SK-N-SH (cell line): ENCODE results near the gene FGD3. TPM values are rescaled to one million over a fixed set of nuclear protein-coding genes. Genes with fewer than 3 reads are reported as not detected.

Experiments used
- CTCF ChIA-PET: fragments of 300-600, 350-600 bp; formaldehyde crosslinking; extraction: SDS; loops from one replicate; lab custom pipeline; 2021; lab: Yijun Ruan, JAX
- POLR2A ChIA-PET: fragments of 350-600 bp; sonication (Branson Sonifier 250); formaldehyde crosslinking; extraction: SDS; loops from one replicate; lab custom pipeline; 2020; ENCODE audit warnings: antibody characterized with exemption, inconsistent platforms; lab: Yijun Ruan, JAX
- DNase-seq: peaks from one replicate; pipeline ENCODE4 v3.0.0; 2012
- H2AFZ ChIP-seq: fragments of 200-600 bp; sonication (generic); 2 replicates; pipeline ENCODE4 v1.8.1; 2016; ENCODE audit warnings: antibody characterized with exemption, mild to moderate bottlenecking, low read depth
- H3F3A ChIP-seq: fragments of 200-600 bp; sonication (generic); replicated peaks from 2 replicates; pipeline ENCODE3; 2016; ENCODE audit warnings: antibody characterized with exemption, mild to moderate bottlenecking; ENCODE audit not compliant: insufficient read depth
- H3K27ac ChIP-seq, 2 experiments: fragments of 200-500 bp in 1 of 2; fragments of 200-600 bp in 1 of 2; sonication (Bioruptor generic) in 1 of 2; sonication (generic), shearing (Covaris generic) in 1 of 2; 2 replicates each; pipeline versions ENCODE4 v1.5.1 to v1.6.1; 2014 to 2016; ENCODE audit warnings: low read depth in 2 of 2, inconsistent platforms in 1 of 2, low read length in 1 of 2, mild to moderate bottlenecking in 1 of 2, mixed read lengths in 1 of 2
- H3K27me3 ChIP-seq: fragments of 200-600 bp; sonication (generic), shearing (Covaris generic); 2 replicates; pipeline ENCODE4 v1.6.1; 2016; ENCODE audit warnings: mixed run types; ENCODE audit not compliant: insufficient read depth
- H3K36me3 ChIP-seq, 2 experiments: fragments of 200-500 bp in 1 of 2; fragments of 200-600 bp in 1 of 2; sonication (Bioruptor generic) in 1 of 2; sonication (generic) in 1 of 2; replicated peaks in 1 of 2; 2 replicates each; pipeline versions ENCODE3 to v1.5.1; 2014 to 2016; ENCODE audit warnings: low read length in 1 of 2, mild to moderate bottlenecking in 1 of 2; ENCODE audit not compliant: insufficient read depth in 2 of 2, control insufficient read depth in 1 of 2
- H3K4me1 ChIP-seq, 2 experiments: fragments of 200-500 bp in 1 of 2; fragments of 200-600 bp in 1 of 2; sonication (Bioruptor generic) in 1 of 2; sonication (generic), shearing (Covaris generic) in 1 of 2; 2 replicates each; pipeline versions ENCODE4 v1.5.1 to v1.6.1; 2014 to 2016; ENCODE audit warnings: low read depth in 1 of 2, low read length in 1 of 2, mixed run types in 1 of 2; ENCODE audit not compliant: insufficient read depth in 2 of 2, control insufficient read depth in 1 of 2
- H3K4me2 ChIP-seq: fragments of 200-600 bp; sonication (generic), shearing (Covaris generic); 2 replicates; pipeline ENCODE4 v1.6.1; 2017; ENCODE audit warnings: mixed run types
- H3K4me3 ChIP-seq, 2 experiments: fragments of 200-500 bp in 1 of 2; fragments of 200-600 bp in 1 of 2; sonication (Bioruptor generic) in 1 of 2; sonication (generic), shearing (Covaris generic) in 1 of 2; 2 replicates each; pipeline versions ENCODE4 v1.5.1 to v1.8.1; 2014 to 2016; ENCODE audit warnings: low read depth in 2 of 2, inconsistent platforms in 1 of 2, low read length in 1 of 2, mild to moderate bottlenecking in 1 of 2, mixed read lengths in 1 of 2, moderate library complexity in 1 of 2
- H3K79me2 ChIP-seq: fragments of 200-600 bp; sonication (generic); 2 replicates; pipeline ENCODE4 v1.8.1; 2017; ENCODE audit warnings: mild to moderate bottlenecking; ENCODE audit not compliant: insufficient read depth
- H3K9ac ChIP-seq: fragments of 200-600 bp; sonication (generic); 2 replicates; pipeline ENCODE4 v1.6.1; 2017; ENCODE audit warnings: mixed run types
- H3K9me2 ChIP-seq: fragments of 200-600 bp; sonication (generic); 2 replicates; pipeline ENCODE4 v1.6.1; 2017; ENCODE audit warnings: mixed run types
- H3K9me3 ChIP-seq: fragments of 200-600 bp; sonication (generic); 2 replicates; pipeline ENCODE4 v1.6.1; 2017; ENCODE audit warnings: mixed run types, mild to moderate bottlenecking, moderate library complexity
- H4K20me1 ChIP-seq: fragments of 200-600 bp; sonication (generic); 2 replicates; pipeline ENCODE4 v1.6.1; 2017; ENCODE audit warnings: mild to moderate bottlenecking, mixed run types; ENCODE audit not compliant: insufficient read depth
- CHD2 ChIP-seq: fragments of 150-350 bp; IDR thresholded peaks from 2 replicates; pipeline ENCODE4 v1.6.1; 2018; ENCODE audit warnings: low read length; ENCODE audit not compliant: partially characterized antibody
- FOXJ3 ChIP-seq: sonication (generic); formaldehyde crosslinking; IDR thresholded peaks from 2 replicates; pipeline ENCODE4 v1.5.1; 2020; ENCODE audit warnings: mild to moderate bottlenecking, missing genetic modification reagents
- GATA2 ChIP-seq: sonication (generic); formaldehyde crosslinking; IDR thresholded peaks from 2 replicates; pipeline ENCODE4 v1.5.0; 2020; ENCODE audit warnings: mild to moderate bottlenecking, missing genetic modification reagents
- JUND ChIP-seq: IDR thresholded peaks from 2 replicates; pipeline ENCODE4 v1.4.0; 2012
- NFIC ChIP-seq: IDR thresholded peaks from 2 replicates; pipeline ENCODE4 v1.4.0; 2012; ENCODE audit warnings: borderline replicate concordance
- NRF1 ChIP-seq: IDR thresholded peaks from 2 replicates; pipeline ENCODE4 v1.6.1; 2012; ENCODE audit warnings: low read depth, mild to moderate bottlenecking, low read length
- POLR2AphosphoS5 ChIP-seq: IDR thresholded peaks from 2 replicates; pipeline ENCODE4 v1.6.1; 2012; ENCODE audit warnings: low read depth, low read length
- RCOR1 ChIP-seq: fragments of 150-350 bp; IDR thresholded peaks from 2 replicates; pipeline ENCODE4 v1.6.1; 2017; ENCODE audit warnings: antibody characterized with exemption, low read length
- SIN3A ChIP-seq: IDR thresholded peaks from 2 replicates; pipeline ENCODE4 v1.6.1; 2012; ENCODE audit warnings: low read depth, mild to moderate bottlenecking, low read length, moderate library complexity, borderline replicate concordance
- SMC3 ChIP-seq: IDR thresholded peaks from 2 replicates; pipeline ENCODE4 v1.6.1; 2012; ENCODE audit warnings: low read depth, low read length, improper control_type of control experiment
- TAF1 ChIP-seq: IDR thresholded peaks from 2 replicates; pipeline ENCODE4 v1.6.1; 2012; ENCODE audit warnings: low read depth, mild to moderate bottlenecking, low read length, moderate library complexity, borderline replicate concordance
- TCF12 ChIP-seq: IDR thresholded peaks from 2 replicates; pipeline ENCODE4 v1.4.0; 2012
- WGBS: methylation state at CpG from one replicate; pipeline ENCODE4 v1.1.6; 2017; ENCODE audit warnings: low lambda C conversion rate; 5-methylcytosine and 5-hydroxymethylcytosine counted together
- polyA plus RNA-seq, 3 experiments: library from polyadenylated mRNA; depleted of rRNA; stranded (reverse); fragments of >200 nt; gene quantifications; 2 replicates each; pipeline ENCODE4 v1.2.3, GENCODE V29; 2012
- TF ChIP-seq, protein P1 (sequence below): IDR thresholded peaks from 2 replicates; pipeline ENCODE4 v1.4.0; 2012; ENCODE audit warnings: low read depth

FGD3 gene
- polyA plus RNA-seq, 1 of the 3 experiments (the other 2 are of a cell fraction) = not detected

DNA sequence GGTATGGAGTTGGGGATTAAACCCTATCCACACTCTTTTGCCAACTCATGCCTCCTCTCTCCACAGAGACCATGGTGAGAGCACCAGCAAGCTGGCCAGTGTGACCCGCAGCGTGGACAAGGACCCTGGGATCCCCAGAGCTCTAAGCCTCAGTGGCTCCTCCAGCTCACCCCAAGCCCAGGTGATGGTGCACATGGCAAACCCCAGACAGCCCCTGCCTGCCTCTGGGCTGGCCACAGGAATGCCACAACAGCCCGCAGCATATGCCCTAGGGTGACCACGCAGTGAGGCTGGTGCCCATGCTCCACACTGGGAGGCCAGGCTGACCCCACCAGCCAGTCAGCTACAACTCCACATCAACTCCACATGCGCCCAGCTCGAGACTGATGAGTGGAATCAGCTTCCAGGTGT, 137.2 kb downstream of the FGD3 start (continued):
- TF ChIP-seq TCF12 = no peak
- TF ChIP-seq, all 33 proteins: peak for 0

DNA sequence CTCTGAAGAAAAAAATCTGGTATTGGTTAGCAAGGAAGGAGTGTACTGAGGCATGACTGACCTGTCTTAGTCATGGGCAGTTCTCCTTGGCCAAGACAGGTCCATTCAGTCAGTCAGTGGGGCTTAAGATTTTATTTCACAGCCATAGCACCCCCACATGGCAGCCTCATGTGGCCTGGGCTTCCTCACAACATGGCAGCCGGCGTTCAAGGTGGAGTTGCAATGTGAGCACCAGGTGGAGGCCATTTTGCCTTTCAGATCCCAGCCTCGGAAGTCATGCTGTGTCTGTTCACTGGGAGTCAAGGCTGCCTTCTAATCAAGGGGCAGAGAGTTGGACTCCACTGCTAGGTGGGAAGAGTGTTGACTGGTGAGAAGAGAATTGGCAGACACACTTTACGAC, 138.4 kb downstream of the FGD3 start:
- POLR2A ChIA-PET = no interaction called here
- Histone ChIP-seq H3K27me3 (no peaks in the 10 kb centered on the region), H4K20me1 (no peaks in the 10 kb centered on the region), H3K9me2 (no peaks in the 10 kb centered on the region), H3K4me1 (peaks cover 0 to 4% of the 10 kb centered on the region in 2 experiments; a peak in 1 of 4 replicates), H3K9me3 (no peaks in the 10 kb centered on the region), H3K9ac (no peak overlapping the region), H3K27ac (no peak overlapping the region), H3K4me3 (no peak overlapping the region), H2AFZ (no peak overlapping the region), H3K4me2 (no peak overlapping the region), H3K36me3 (no peaks in the 10 kb centered on the region), H3F3A (no peaks in the 10 kb centered on the region), H3K79me2 (no peaks in the 10 kb centered on the region)
- TF ChIP-seq SIN3A = no peak
- TF ChIP-seq POLR2AphosphoS5 = no peak
- TF ChIP-seq FOXJ3 (CRISPR knock-in tag) = no peak
- no peak for TF ChIP-seq NRF1
- no peak for TF ChIP-seq JUND
- TF ChIP-seq CHD2 = no peak
- TF ChIP-seq TAF1 = no peak
- TF ChIP-seq, protein P1, sequence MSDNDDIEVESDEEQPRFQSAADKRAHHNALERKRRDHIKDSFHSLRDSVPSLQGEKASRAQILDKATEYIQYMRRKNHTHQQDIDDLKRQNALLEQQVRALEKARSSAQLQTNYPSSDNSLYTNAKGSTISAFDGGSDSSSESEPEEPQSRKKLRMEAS = no peak
- no peak for TF ChIP-seq NFIC
- no peak for TF ChIP-seq SMC3
- no peak for TF ChIP-seq RCOR1
- TF ChIP-seq GATA2 (CRISPR knock-in tag) = no peak
- CTCF ChIA-PET = interaction anchor here (1.5 kb wide), 1 partner anchor 82 kb away, joined by 4 read pairs; no protein-coding TSS in a partner anchor
- 88% methylated on average over 1 of the region's 4 CpGs for WGBS
- peak; percentile 9 for DNase-seq

Other genes starting within 250 kb of the FGD3 start
- 18.7 and 19.6 TPM in 2 replicates for gene BICD2, start 182.7 kb upstream of the FGD3 start, polyA plus RNA-seq (2012; rRNA removed)
- gene ZNF484, start 69.5 kb upstream of the FGD3 start, polyA plus RNA-seq (2012; rRNA removed) = 0.79 and 1.1 TPM in 2 replicates
- gene SUSD3, start 111.2 kb downstream of the FGD3 start, polyA plus RNA-seq (2012; rRNA removed) = 0.49 and 0.67 TPM in 2 replicates
- 141 and 165 TPM in 2 replicates for gene CARD19, start 148.7 kb downstream of the FGD3 start, polyA plus RNA-seq (2012; rRNA removed)
- gene NINJ1, start 186.7 kb downstream of the FGD3 start, polyA plus RNA-seq (2012; rRNA removed) = 23.2 and 31.7 TPM in 2 replicates
- gene WNK2, start 236.6 kb downstream of the FGD3 start, polyA plus RNA-seq (2012; rRNA removed) = 0.12 and 0.36 TPM in 2 replicates